H1 (cell line): Measurements from ENCODE around the gene DNAH1. TPM values are rescaled to one million over a fixed set of nuclear protein-coding genes. Genes with fewer than 3 reads are reported as not detected.

Source experiments
- CTCF ChIA-PET: fragments of 300-600 bp; sonication (Branson Sonifier 250); formaldehyde crosslinking; loops from one replicate; lab custom pipeline; 2021; ENCODE audit not compliant: partially characterized antibody; lab: Charles Lee
- POLR2A ChIA-PET: fragments of 300-600 bp; sonication (Branson Sonifier 250); formaldehyde crosslinking; loops from one replicate; lab custom pipeline; 2021; ENCODE audit warnings: inconsistent platforms; ENCODE audit not compliant: partially characterized antibody; lab: Charles Lee
- DNase-seq, 2 experiments: peaks; one replicate each; pipeline versions ENCODE4 v3.0.0 to v3.0.0-alpha.2; 2010 to 2022; ENCODE audit warnings: low spot score in 2 of 2, low read depth in 1 of 2, mixed read lengths in 1 of 2
- FAIRE-seq: peaks from 2 replicates; lab custom pipeline; 2011; peaks lifted over from hg19 to GRCh38; lab: Jason Lieb, UNC
- H2AFZ ChIP-seq: 2 replicates; pipeline ENCODE4 v1.8.1; 2012; ENCODE audit warnings: low read length, inconsistent platforms
- H2AK5ac ChIP-seq: 2 replicates; pipeline ENCODE4 v1.6.1; 2013; ENCODE audit warnings: low read depth, low read length
- H2BK120ac ChIP-seq: replicated peaks from 2 replicates; pipeline ENCODE3; 2013; ENCODE audit warnings: low read depth, low read length, inconsistent platforms
- H2BK12ac ChIP-seq: 2 replicates; pipeline ENCODE4 v1.6.1; 2013; ENCODE audit warnings: low read depth, low read length
- H2BK15ac ChIP-seq: 2 replicates; pipeline ENCODE4 v1.6.1; 2013; ENCODE audit warnings: low read length
- H2BK20ac ChIP-seq: 2 replicates; pipeline ENCODE4 v1.6.1; 2013; ENCODE audit warnings: low read length
- H2BK5ac ChIP-seq: 2 replicates; pipeline ENCODE4 v1.6.1; 2013; ENCODE audit warnings: low read depth, low read length
- H3K14ac ChIP-seq: 2 replicates; pipeline ENCODE4 v1.6.1; 2013; ENCODE audit warnings: inconsistent platforms; ENCODE audit not compliant: insufficient read length
- H3K18ac ChIP-seq: 2 replicates; pipeline ENCODE4 v1.6.1; 2013; ENCODE audit warnings: low read length; ENCODE audit errors: extremely low read depth
- H3K23ac ChIP-seq: 2 replicates; pipeline ENCODE4 v1.6.1; 2013; ENCODE audit warnings: inconsistent platforms; ENCODE audit not compliant: insufficient read length
- H3K23me2 ChIP-seq: 2 replicates; pipeline ENCODE4 v1.6.1; 2013; ENCODE audit warnings: low read depth, low read length
- H3K27ac ChIP-seq: 2 replicates; pipeline ENCODE4 v1.6.1; 2011; ENCODE audit warnings: low read depth, low read length, inconsistent platforms
- H3K27me3 ChIP-seq, 4 experiments: replicated peaks in 1 of 4; 1 replicate in 1 of 4; 2 replicates in 3 of 4; pipeline versions ENCODE4 v1.6.1 to v1.8.1; 2011 to 2013; ENCODE audit warnings: low read length in 3 of 4, mild to moderate bottlenecking in 3 of 4, inconsistent platforms in 2 of 4, mixed read lengths in 2 of 4, moderate library complexity in 1 of 4; ENCODE audit not compliant: control insufficient read depth in 3 of 4, insufficient read depth in 3 of 4; ENCODE audit errors: extremely low read depth in 1 of 4
- H3K36me3 ChIP-seq, 4 experiments: 2 replicates each; pipeline versions ENCODE4 v1.6.1 to v1.8.1; 2011 to 2013; ENCODE audit warnings: mild to moderate bottlenecking in 4 of 4, low read length in 3 of 4, moderate library complexity in 2 of 4, control low read depth in 1 of 4, inconsistent platforms in 1 of 4; ENCODE audit not compliant: insufficient read depth in 4 of 4, control insufficient read depth in 2 of 4
- H3K4ac ChIP-seq: replicated peaks from 2 replicates; pipeline ENCODE3; 2013; ENCODE audit warnings: low read length, low read depth, mixed read lengths, inconsistent platforms; ENCODE audit not compliant: insufficient read length
- H3K4me1 ChIP-seq, 4 experiments: replicated peaks in 1 of 4; 1 replicate in 1 of 4; 2 replicates in 3 of 4; pipeline versions ENCODE4 v1.6.1 to v1.8.1; 2011 to 2013; ENCODE audit warnings: low read length in 3 of 4, inconsistent platforms in 2 of 4, mixed read lengths in 1 of 4; ENCODE audit not compliant: insufficient read depth in 4 of 4, control insufficient read depth in 3 of 4
- H3K4me2 ChIP-seq, 2 experiments: 2 replicates each; pipeline versions ENCODE4 v1.6.1 to v1.8.1; 2011 to 2013; ENCODE audit warnings: low read depth in 2 of 2, low read length in 2 of 2, control low read depth in 1 of 2, inconsistent platforms in 1 of 2, mild to moderate bottlenecking in 1 of 2; ENCODE audit not compliant: insufficient read depth in 1 of 2
- H3K4me3 ChIP-seq, 4 experiments: fragments of 200-600, 300-600 bp in 1 of 4; sonication (generic), shearing (Covaris generic), sonication (Bioruptor Twin) in 1 of 4; 2 replicates each; pipeline versions ENCODE4 v1.5.1 to v1.8.1; 2011 to 2016; ENCODE audit warnings: low read length in 4 of 4, low read depth in 3 of 4, control low read depth in 2 of 4, inconsistent platforms in 2 of 4, mild to moderate bottlenecking in 2 of 4, mixed read lengths in 1 of 4, moderate library complexity in 1 of 4; ENCODE audit not compliant: insufficient read depth in 2 of 4; ENCODE audit errors: extremely low read depth in 1 of 4
- H3K56ac ChIP-seq: replicated peaks from 2 replicates; pipeline ENCODE3; 2013; ENCODE audit warnings: low read depth, mild to moderate bottlenecking, mixed read lengths, low read length, inconsistent platforms; ENCODE audit not compliant: insufficient read length
- H3K79me1 ChIP-seq: 2 replicates; pipeline ENCODE4 v1.6.1; 2013; ENCODE audit warnings: low read depth, low read length, control low read depth
- H3K79me2 ChIP-seq, 2 experiments: 2 replicates each; pipeline versions ENCODE4 v1.6.1 to v1.8.1; 2012 to 2013; ENCODE audit warnings: low read length in 2 of 2, mild to moderate bottlenecking in 2 of 2, inconsistent platforms in 1 of 2; ENCODE audit not compliant: insufficient read depth in 2 of 2, control insufficient read depth in 1 of 2
- H3K9ac ChIP-seq, 4 experiments: replicated peaks in 1 of 4; 1 replicate in 1 of 4; 2 replicates in 3 of 4; pipeline versions ENCODE4 v1.6.1 to v1.8.1; 2011 to 2013; ENCODE audit warnings: low read depth in 3 of 4, low read length in 3 of 4, control low read depth in 2 of 4, mild to moderate bottlenecking in 2 of 4, moderate library complexity in 2 of 4, inconsistent platforms in 1 of 4; ENCODE audit errors: extremely low read depth in 1 of 4
- H3K9me3 ChIP-seq, 2 experiments: 2 replicates each; pipeline versions ENCODE4 v1.6.1 to v1.8.1; 2012 to 2013; ENCODE audit warnings: mild to moderate bottlenecking in 2 of 2, moderate library complexity in 2 of 2, control low read depth in 1 of 2, inconsistent platforms in 1 of 2, low read depth in 1 of 2, low read length in 1 of 2, mixed read lengths in 1 of 2; ENCODE audit not compliant: insufficient read depth in 2 of 2
- H4K20me1 ChIP-seq, 2 experiments: replicated peaks in 1 of 2; 2 replicates each; pipeline versions ENCODE3 to v1.8.1; 2011 to 2013; ENCODE audit warnings: inconsistent platforms in 2 of 2, low read length in 2 of 2, mild to moderate bottlenecking in 1 of 2; ENCODE audit not compliant: insufficient read depth in 2 of 2, control insufficient read depth in 1 of 2
- H4K5ac ChIP-seq: 2 replicates; pipeline ENCODE4 v1.6.1; 2013; ENCODE audit warnings: low read length, low read depth, mixed read lengths, inconsistent platforms; ENCODE audit not compliant: insufficient read length
- H4K8ac ChIP-seq: 2 replicates; pipeline ENCODE4 v1.8.0; 2013; ENCODE audit warnings: mild to moderate bottlenecking, moderate library complexity, low read length, inconsistent platforms; ENCODE audit not compliant: insufficient read depth; ENCODE audit errors: extremely low read depth
- H4K91ac ChIP-seq: replicated peaks from 2 replicates; pipeline ENCODE3; 2013; ENCODE audit warnings: low read length, mixed read lengths, inconsistent platforms; ENCODE audit not compliant: insufficient read length
- JUN ChIP-seq: IDR thresholded peaks from 2 replicates; pipeline ENCODE4 v1.6.1; 2011; ENCODE audit warnings: low read depth, mild to moderate bottlenecking, improper control_type of control experiment, low read length
- SIX5 ChIP-seq: IDR thresholded peaks from 2 replicates; pipeline ENCODE4 v1.6.1; 2011; ENCODE audit warnings: mild to moderate bottlenecking, low read depth, low read length
- WGBS, 2 experiments: shearing (Covaris generic) in 1 of 2; methylation state at CpG; one replicate each; pipeline versions ENCODE4 v1.1.6 to v1.1.7; 2013 to 2015; ENCODE audit warnings: low lambda C conversion rate in 2 of 2, mixed read lengths in 2 of 2, inconsistent platforms in 1 of 2, low coverage in 1 of 2, missing lambda C conversion rate in 1 of 2; ENCODE audit not compliant: insufficient replicate concordance in 2 of 2, insufficient coverage in 1 of 2, insufficient read length in 1 of 2; ENCODE audit errors: extremely low coverage in 1 of 2, missing lambda C conversion rate in 1 of 2; 5-methylcytosine and 5-hydroxymethylcytosine counted together
- polyA plus RNA-seq, 7 experiments: library from polyadenylated mRNA; depleted of rRNA in 3 of 7; stranded (reverse) in 5 of 7; unstranded in 2 of 7; fragments of >200 nt in 5 of 7; fragments of 200-250 nt in 2 of 7; gene quantifications; 1 replicate in 5 of 7; 2 replicates in 1 of 7; 4 replicates in 1 of 7; pipeline versions ENCODE4 v1.2.1 to v1.2.3, GENCODE V29; 2011 to 2013; ENCODE audit warnings: missing spikeins in 2 of 7, mixed read lengths in 2 of 7
- total RNA-seq: library from RNA; stranded (reverse); fragmentation: NEBNext Ultra II Directional; extraction: Animal tissue kit (Norgen Biotek cat#: 25700); gene quantifications from 2 replicates; pipeline ENCODE4 v1.2.1, GENCODE V29; 2021

DNAH1 gene
- total and polyA plus RNA-seq, 2 of the 8 experiments (the other 6 are each of a cell fraction or from before 2014, with no cell fraction given) = 1.0 to 1.5 TPM

GRCh38 chr3:52438579-52439425 lies 122.7 kb downstream of the DNAH1 start:
- 89% methylated on average over 9 of the region's 9 CpGs; no CpG with 5 or more reads in 1 of the 2 experiments for WGBS, 2 experiments

More at GRCh38 chr3:52438579-52439425, 122.7 kb downstream of the DNAH1 start:
- Histone ChIP-seq H3K56ac (no peak overlapping the region), H2BK20ac (no peak overlapping the region), H3K27ac (no peak overlapping the region), H3K4me2 (no peak overlapping the region), H3K18ac (no peak overlapping the region), H3K23me2 (no peaks in the 10 kb centered on the region), H4K20me1 (no peaks in the 10 kb centered on the region), H3K79me2 (no peaks in the 10 kb centered on the region), H3K23ac (no peak overlapping the region), H2AK5ac (no peak overlapping the region), H3K4me1 (peaks cover 0 to 2% (median 0%) of the 10 kb centered on the region in 4 experiments; a peak in 1 of 7 replicates), H2BK15ac (no peak overlapping the region), H3K14ac (no peak overlapping the region), H2BK5ac (no peak overlapping the region), H3K36me3 (no peaks in the 10 kb centered on the region), H2BK12ac (no peak overlapping the region), H2BK120ac (no peak overlapping the region), H4K91ac (no peak overlapping the region), H3K4ac (no peak overlapping the region), H3K9me3 (no peaks in the 10 kb centered on the region), H4K8ac (no peak overlapping the region), H4K5ac (no peak overlapping the region), H2AFZ (no peak overlapping the region), H3K4me3 (no peak overlapping the region), H3K27me3 (no peaks in the 10 kb centered on the region), H3K9ac (no peak overlapping the region), H3K79me1 (no peaks in the 10 kb centered on the region)
- TF ChIP-seq JUN (no peak), SIX5 (no peak)
- CTCF ChIA-PET = interaction anchor here (0.9 to 4.1 kb wide), 6 partner anchors 11 to 100 kb away, joined by 3 to 20 read pairs (median 3); no protein-coding TSS in a partner anchor
- POLR2A ChIA-PET = interaction anchor here (1.4 to 1.6 kb wide), 2 partner anchors 13 to 18 kb away, joined by 3 to 6 read pairs; no protein-coding TSS in a partner anchor
- DNase-seq (no peak), FAIRE-seq (no peak)
